IMR-90 (cell line): Measurements from ENCODE around the gene CPLX1. TPM values are rescaled to one million over a fixed set of nuclear protein-coding genes. Genes with fewer than 3 reads are reported as not detected.

Experiments used
- ATAC-seq: fragments of 200-7000 bp; cut with Tn5 transposase; 2 replicates; pipeline ENCODE4 v1.9.1; 2020; ENCODE audit warnings: low read depth, mild to moderate bottlenecking, moderate library complexity
- BruUV-seq: library from RNA; stranded (reverse); fragments of 400-500 nt; replicated peaks from 2 replicates; lab custom pipeline; 2021; lab: Mats Ljungman, UMichigan
- CTCF ChIA-PET: fragments of 300-600 bp; formaldehyde crosslinking; extraction: SDS; loops from one replicate; lab custom pipeline; 2021; ENCODE audit warnings: antibody characterized with exemption; lab: Yijun Ruan, JAX
- POLR2A ChIA-PET: fragments of 300-600 bp; sonication (Branson Sonifier 250); formaldehyde crosslinking; loops from one replicate; lab custom pipeline; 2022; ENCODE audit warnings: antibody characterized with exemption; ENCODE audit not compliant: unreplicated experiment; lab: Charles Lee
- DNase-seq: peaks from one replicate; pipeline ENCODE4 v3.0.0; 2013
- H2AFZ ChIP-seq: replicated peaks from 2 replicates; pipeline ENCODE3; 2013; ENCODE audit warnings: low read length, mild to moderate bottlenecking; ENCODE audit not compliant: poor library complexity
- H2AK5ac ChIP-seq: 2 replicates; pipeline ENCODE4 v1.6.1; 2013; ENCODE audit warnings: low read depth, low read length, inconsistent platforms
- H2AK9ac ChIP-seq: replicated peaks from 2 replicates; pipeline ENCODE3; 2013; ENCODE audit warnings: mild to moderate bottlenecking, low read depth, low read length, moderate library complexity; ENCODE audit not compliant: poor library complexity
- H2BK120ac ChIP-seq: 2 replicates; pipeline ENCODE4 v1.6.1; 2013; ENCODE audit warnings: low read depth, low read length, inconsistent platforms
- H2BK15ac ChIP-seq: 3 replicates; pipeline ENCODE4 v1.6.1; 2013; ENCODE audit warnings: low read depth, low read length, inconsistent platforms
- H2BK20ac ChIP-seq: 2 replicates; pipeline ENCODE4 v1.6.1; 2013; ENCODE audit warnings: low read depth, mild to moderate bottlenecking, inconsistent platforms, low read length, moderate library complexity
- H2BK5ac ChIP-seq: 2 replicates; pipeline ENCODE4 v1.6.1; 2013; ENCODE audit warnings: mild to moderate bottlenecking, low read depth, low read length, inconsistent platforms; ENCODE audit not compliant: poor library complexity, severe bottlenecking
- H3K14ac ChIP-seq: replicated peaks from 2 replicates; pipeline ENCODE4 v1.6.1; 2013; ENCODE audit warnings: low read depth, low read length, inconsistent platforms
- H3K18ac ChIP-seq: 2 replicates; pipeline ENCODE4 v1.6.1; 2013; ENCODE audit warnings: low read depth, low read length, control low read depth
- H3K23ac ChIP-seq: 2 replicates; pipeline ENCODE4 v1.6.1; 2013; ENCODE audit warnings: low read depth, low read length, inconsistent platforms
- H3K27ac ChIP-seq: 2 replicates; pipeline ENCODE4 v1.5.1; 2013; ENCODE audit warnings: mild to moderate bottlenecking, control low read depth, low read length; ENCODE audit not compliant: insufficient read depth
- H3K27me3 ChIP-seq: 2 replicates; pipeline ENCODE4 v1.6.1; 2013; ENCODE audit warnings: low read length; ENCODE audit not compliant: control insufficient read depth, insufficient read depth
- H3K36me3 ChIP-seq: 2 replicates; pipeline ENCODE4 v1.6.1; 2013; ENCODE audit warnings: low read length, mixed read lengths; ENCODE audit not compliant: control insufficient read depth, insufficient read depth
- H3K4ac ChIP-seq: 2 replicates; pipeline ENCODE4 v1.6.1; 2013; ENCODE audit warnings: low read depth, low read length, inconsistent platforms
- H3K4me1 ChIP-seq: 2 replicates; pipeline ENCODE4 v1.6.1; 2013; ENCODE audit warnings: low read length, mixed read lengths; ENCODE audit not compliant: control insufficient read depth, insufficient read depth
- H3K4me2 ChIP-seq: 2 replicates; pipeline ENCODE4 v1.6.1; 2013; ENCODE audit warnings: low read depth, mild to moderate bottlenecking, control low read depth, low read length, moderate library complexity
- H3K4me3 ChIP-seq: 2 replicates; pipeline ENCODE4 v1.5.1; 2013; ENCODE audit warnings: low read depth, mild to moderate bottlenecking, control low read depth, low read length, moderate library complexity; ENCODE audit not compliant: insufficient read depth
- H3K56ac ChIP-seq: 2 replicates; pipeline ENCODE4 v1.6.1; 2013; ENCODE audit warnings: low read length, inconsistent platforms; ENCODE audit not compliant: insufficient read depth; ENCODE audit errors: extremely low read depth
- H3K79me1 ChIP-seq, 2 experiments: 2 replicates each; pipeline ENCODE4 v1.6.1; 2013; ENCODE audit warnings: low read length in 2 of 2, inconsistent platforms in 1 of 2, low read depth in 1 of 2
- H3K9ac ChIP-seq: 2 replicates; pipeline ENCODE4 v1.6.1; 2013; ENCODE audit warnings: low read depth, low read length, control low read depth
- H3K9me1 ChIP-seq: 2 replicates; pipeline ENCODE4 v1.6.1; 2013; ENCODE audit warnings: low read length, inconsistent platforms; ENCODE audit not compliant: insufficient read depth
- H3K9me3 ChIP-seq: 2 replicates; pipeline ENCODE4 v1.6.1; 2013; ENCODE audit warnings: low read length; ENCODE audit not compliant: control insufficient read depth, insufficient read depth
- H4K20me1 ChIP-seq: 2 replicates; pipeline ENCODE4 v1.6.1; 2013; ENCODE audit warnings: low read length, inconsistent platforms; ENCODE audit not compliant: insufficient read depth
- H4K5ac ChIP-seq: 2 replicates; pipeline ENCODE4 v1.6.1; 2013; ENCODE audit warnings: mild to moderate bottlenecking, low read depth, low read length, control low read depth
- H4K8ac ChIP-seq, 2 experiments: 2 replicates each; pipeline ENCODE4 v1.6.1; 2013; ENCODE audit warnings: low read depth in 2 of 2, low read length in 2 of 2, control low read depth in 1 of 2, inconsistent platforms in 1 of 2
- H4K91ac ChIP-seq: 2 replicates; pipeline ENCODE4 v1.6.1; 2013; ENCODE audit warnings: low read depth, low read length, inconsistent platforms; ENCODE audit not compliant: insufficient read depth
- CHD1 ChIP-seq: IDR thresholded peaks from 2 replicates; pipeline ENCODE4 v1.6.1; 2012; ENCODE audit warnings: low read depth, low read length, improper control_type of control experiment
- CTCF ChIP-seq: conservative IDR thresholded peaks from 2 replicates; pipeline ENCODE4 v1.5.1; 2012; ENCODE audit warnings: mild to moderate bottlenecking, low read depth, low read length, improper control_type of control experiment
- RCOR1 ChIP-seq: IDR thresholded peaks from 2 replicates; pipeline ENCODE4 v1.6.1; 2012; ENCODE audit warnings: mild to moderate bottlenecking, low read length, improper control_type of control experiment; ENCODE audit not compliant: insufficient replicate concordance
- USF2 ChIP-seq: fragments of 150-350 bp; IDR thresholded peaks from 2 replicates; pipeline ENCODE4 v1.6.1; 2017; ENCODE audit warnings: mild to moderate bottlenecking, antibody characterized with exemption, low read length, low read depth
- WGBS, 2 experiments: methylation state at CpG; one replicate each; pipeline versions ENCODE4 v1.1.5 to v1.1.7; 2013; ENCODE audit warnings: missing lambda C conversion rate in 2 of 2; ENCODE audit not compliant: insufficient read length in 1 of 2; ENCODE audit errors: extremely low coverage in 2 of 2; 5-methylcytosine and 5-hydroxymethylcytosine counted together
- dilution Hi-C: fragments of 300-500 bp; cut with HindIII; formaldehyde crosslinking; loops from one replicate; pipeline ENCODE4 v1.14.3; 2018; ENCODE audit warnings: low sequenced_read_pairs; ENCODE audit not compliant: unreplicated experiment
- in situ Hi-C: fragments of 300-500 bp; cut with MboI; formaldehyde crosslinking; loops from 3 replicates; pipeline ENCODE4 v1.14.3; 2019; ENCODE audit warnings: low sequenced_read_pairs, inconsistent platforms, mixed read lengths
- intact Hi-C: fragments of 100-400 bp; cut with micrococcal nuclease; formaldehyde crosslinking; loops from 2 replicates; pipeline ENCODE4 v1.10.0; 2022
- polyA plus RNA-seq, 3 experiments: library from polyadenylated mRNA; depleted of rRNA; stranded (reverse); fragments of >200 nt; gene quantifications; 2 replicates each; pipeline ENCODE4 v1.2.3, GENCODE V29; 2012; ENCODE audit warnings: low replicate concordance in 1 of 3
- total RNA-seq: library from RNA; depleted of rRNA; stranded (reverse); fragments of >200 nt; gene quantifications from 2 replicates; pipeline ENCODE4 v1.2.3, GENCODE V29; 2012

The CPLX1 gene
- total and polyA plus RNA-seq, 2 of the 4 experiments (the other 2 are of a cell fraction) = 0.05 TPM; not detected in 1

GRCh38 chr4:804804-805203 lies 21.1 kb downstream of the CPLX1 start:
- POLR2A ChIA-PET = no interaction called here
- H3K9me1 ChIP-seq = no peaks in the 10 kb centered on the region
- H3K27me3 ChIP-seq = peaks cover 15% of the 10 kb centered on the region
- in situ Hi-C loops = no loop called here
- H3K4me1 ChIP-seq = no peaks in the 10 kb centered on the region
- peaks cover 5% of the 10 kb centered on the region for H3K9me3 ChIP-seq
- no TSS peak for BruUV-seq
- no peak overlapping the region for H3K18ac ChIP-seq
- no peak overlapping the region for H2AFZ ChIP-seq
- no peak overlapping the region for H3K27ac ChIP-seq
- no peaks in the 10 kb centered on the region for H3K36me3 ChIP-seq
- H2BK15ac ChIP-seq = no peak overlapping the region
- H4K8ac ChIP-seq = no peak overlapping the region
- ATAC-seq (no peak), DNase-seq (no peak)
- no peak overlapping the region for H4K91ac ChIP-seq
- no peak overlapping the region for H2BK20ac ChIP-seq
- 80% methylated on average over 32 of the region's 44 CpGs; no CpG with 5 or more reads in 1 of the 2 experiments for WGBS, 2 experiments
- TF ChIP-seq CTCF (no peak), RCOR1 (no peak), USF2 (no peak), CHD1 (no peak)
- no peak overlapping the region for H3K4me2 ChIP-seq
- H4K20me1 ChIP-seq = no peaks in the 10 kb centered on the region
- no peak overlapping the region for H4K5ac ChIP-seq
- no peak overlapping the region for H3K4ac ChIP-seq
- H3K56ac ChIP-seq = no peak overlapping the region
- no peak overlapping the region for H3K14ac ChIP-seq
- H2AK5ac ChIP-seq = no peak overlapping the region
- no peak overlapping the region for H3K9ac ChIP-seq
- no peaks in the 10 kb centered on the region for H3K79me1 ChIP-seq
- no peak overlapping the region for H3K4me3 ChIP-seq
- CTCF ChIA-PET = no interaction called here
- dilution Hi-C loops = no loop called here
- intact Hi-C loops = no loop called here
- no peak overlapping the region for H3K23ac ChIP-seq
- H2BK5ac ChIP-seq = no peak overlapping the region
- no peak overlapping the region for H2BK120ac ChIP-seq
- no peak overlapping the region for H2AK9ac ChIP-seq
